WERI-Rb-1 (cell line): ENCODE results near the gene NPAS3.

Experiments used
- DNase-seq: peaks from one replicate; pipeline ENCODE4 v3.0.0-alpha.2; 2020
- H3K27ac ChIP-seq: fragments of 250-450 bp; sonication (Bioruptor Pico); 2 replicates; pipeline ENCODE4 v1.5.1; 2020; ENCODE audit warnings: mild to moderate bottlenecking, moderate library complexity
- H3K27me3 ChIP-seq: fragments of 250-450 bp; sonication (Bioruptor Pico); 2 replicates; pipeline ENCODE4 v1.5.1; 2021; ENCODE audit warnings: mild to moderate bottlenecking, low read depth, moderate library complexity; ENCODE audit not compliant: insufficient read depth, severe bottlenecking
- H3K36me3 ChIP-seq: fragments of 250-450 bp; sonication (Bioruptor Pico); 2 replicates; pipeline ENCODE4 v1.5.1; 2020; ENCODE audit warnings: mild to moderate bottlenecking, moderate library complexity
- H3K4me3 ChIP-seq: 2 replicates; pipeline ENCODE4 v1.5.1; 2011; ENCODE audit warnings: low read depth, mild to moderate bottlenecking, control low read depth, low read length
- H3K9me3 ChIP-seq: fragments of 250-450 bp; sonication (Bioruptor Pico); 2 replicates; pipeline ENCODE4 v1.5.1; 2021; ENCODE audit warnings: mild to moderate bottlenecking, moderate library complexity; ENCODE audit not compliant: severe bottlenecking
- CTCF ChIP-seq: IDR thresholded peaks from 2 replicates; pipeline ENCODE4 v1.5.1; 2011; ENCODE audit warnings: low read depth, mild to moderate bottlenecking, control low read depth, inconsistent platforms, low read length

Gene NPAS3

GRCh38 chr14:32939254-32940065, 781 bp downstream of the NPAS3 start:
- no peak for TF ChIP-seq CTCF
- Histone ChIP-seq H3K36me3 (no peaks in the 10 kb centered on the region), H3K9me3 (no peaks in the 10 kb centered on the region), H3K27ac (no peak overlapping the region), H3K4me3 (peak overlapping the region; percentile 76), H3K27me3 (peaks cover 30% of the 10 kb centered on the region)
- peak; percentile 75 for DNase-seq

- Histone ChIP-seq H3K27ac (no peak overlapping the region), H3K9me3 (no peaks in the 10 kb centered on the region), H3K4me3 (peak overlapping the region; percentile 76), H3K27me3 (peaks cover 27% of the 10 kb centered on the region), H3K36me3 (no peaks in the 10 kb centered on the region)
- no peak for DNase-seq
- no peak for TF ChIP-seq CTCF
Measured at GRCh38 chr14:32940066-32940651, 1.5 kb downstream of the NPAS3 start.

GRCh38 chr14:32940711-32941667, 2.3 kb downstream of the NPAS3 start:
- Histone ChIP-seq H3K36me3 (no peaks in the 10 kb centered on the region), H3K27me3 (peaks cover 19% of the 10 kb centered on the region), H3K4me3 (peak overlapping the region; percentile 76; the same call in 1 of the 2 replicates), H3K9me3 (no peaks in the 10 kb centered on the region), H3K27ac (no peak overlapping the region)
- DNase-seq, result no peak
- TF ChIP-seq CTCF, result no peak

GRCh38 chr14:32941668-32942065, 3.0 kb downstream of the NPAS3 start:
- H3K36me3 ChIP-seq, result no peaks in the 10 kb centered on the region

GRCh38 chr14:32947081-32947480, 8.4 kb downstream of the NPAS3 start:
- no peak overlapping the region for H3K27ac ChIP-seq
- no peaks in the 10 kb centered on the region for H3K27me3 ChIP-seq
- H3K4me3 ChIP-seq, result no peak overlapping the region
- no peak for DNase-seq
- H3K9me3 ChIP-seq, result no peaks in the 10 kb centered on the region
- H3K36me3 ChIP-seq, result no peaks in the 10 kb centered on the region
- TF ChIP-seq CTCF, result no peak

More at GRCh38 chr14:32941668-32942065, 3.0 kb downstream of the NPAS3 start:
- Histone ChIP-seq H3K9me3 (no peaks in the 10 kb centered on the region), H3K4me3 (no peak overlapping the region), H3K27ac (no peak overlapping the region), H3K27me3 (peaks cover 14% of the 10 kb centered on the region)
- DNase-seq, result no peak
- TF ChIP-seq CTCF, result no peak
